ENCODE results near the gene PRRG1.
A peak's percentile ranks its signal among the peaks of the same experiment; 100 is the strongest.

PRRG1 gene

DNA sequence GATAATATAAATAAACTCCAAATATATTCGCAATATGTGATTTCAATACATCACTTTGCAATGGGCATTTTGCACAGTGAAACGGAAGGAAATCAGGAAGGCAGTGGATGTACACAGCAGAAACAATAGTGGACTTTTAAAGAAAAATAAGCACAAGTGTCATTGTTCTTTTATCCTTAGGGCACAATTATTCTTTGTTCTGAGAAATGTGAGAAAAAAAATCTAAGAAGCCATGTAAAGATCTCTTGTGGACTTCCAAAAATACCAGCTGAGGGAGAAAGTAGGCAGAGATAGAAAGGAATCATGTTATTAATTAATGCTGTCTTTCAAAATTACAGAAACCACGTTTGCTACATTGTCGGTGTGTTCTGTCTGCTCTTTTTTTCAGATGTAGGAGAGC lies 17.6 kb upstream of the PRRG1 start:
- no peak for TF ChIP-seq CTCF (IDR thresholded peaks at IDR 0.05; ENCODE audit: low read length, missing control alignments)
- H3K4me3 ChIP-seq (replicated peaks; ENCODE audit: low read depth, low read length) = no peak overlapping the region
- DNase-seq (ENCODE audit: low read depth) = no peak

GRCh38 chrX:37332055-37332454 lies 17.1 kb upstream of the PRRG1 start:
- DNase-seq (ENCODE audit: low read depth) = no peak
- TF ChIP-seq CTCF (IDR thresholded peaks at IDR 0.05; ENCODE audit: low read length, missing control alignments) = no peak
- no peak overlapping the region for H3K4me3 ChIP-seq (replicated peaks; ENCODE audit: low read depth, low read length)

GRCh38 chrX:37332987-37333658 lies 16.0 kb upstream of the PRRG1 start:
- H3K4me3 ChIP-seq (replicated peaks; ENCODE audit: low read depth, low read length) = no peak overlapping the region
- TF ChIP-seq CTCF (IDR thresholded peaks at IDR 0.05; ENCODE audit: low read length, missing control alignments) = no peak
- peak; percentile 27 for DNase-seq (ENCODE audit: low read depth)

DNA sequence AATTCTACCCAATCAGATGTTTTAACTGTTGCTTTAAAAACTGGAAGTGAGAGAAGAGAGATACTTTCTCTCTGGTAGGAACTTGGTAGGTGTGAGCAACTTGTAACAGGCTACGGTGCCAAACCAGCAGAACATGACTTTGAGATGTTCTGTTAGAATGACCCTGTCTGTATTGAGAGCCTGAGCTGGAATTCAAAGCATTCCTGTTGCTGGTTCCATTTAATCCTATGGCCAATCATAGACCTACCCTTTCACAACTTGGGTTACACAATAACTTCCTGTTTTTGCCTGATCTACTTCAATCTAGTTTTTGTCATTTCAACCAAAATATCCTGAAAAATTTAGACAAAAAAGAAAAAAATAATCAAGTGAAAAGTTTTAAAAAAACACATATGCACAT lies 1.7 kb upstream of the PRRG1 start:
- DNase-seq (ENCODE audit: low read depth) = peak; percentile 80
- H3K4me3 ChIP-seq (replicated peaks; ENCODE audit: low read depth, low read length) = no peak overlapping the region
- TF ChIP-seq CTCF (IDR thresholded peaks at IDR 0.05; ENCODE audit: low read length, missing control alignments) = no peak

DNA sequence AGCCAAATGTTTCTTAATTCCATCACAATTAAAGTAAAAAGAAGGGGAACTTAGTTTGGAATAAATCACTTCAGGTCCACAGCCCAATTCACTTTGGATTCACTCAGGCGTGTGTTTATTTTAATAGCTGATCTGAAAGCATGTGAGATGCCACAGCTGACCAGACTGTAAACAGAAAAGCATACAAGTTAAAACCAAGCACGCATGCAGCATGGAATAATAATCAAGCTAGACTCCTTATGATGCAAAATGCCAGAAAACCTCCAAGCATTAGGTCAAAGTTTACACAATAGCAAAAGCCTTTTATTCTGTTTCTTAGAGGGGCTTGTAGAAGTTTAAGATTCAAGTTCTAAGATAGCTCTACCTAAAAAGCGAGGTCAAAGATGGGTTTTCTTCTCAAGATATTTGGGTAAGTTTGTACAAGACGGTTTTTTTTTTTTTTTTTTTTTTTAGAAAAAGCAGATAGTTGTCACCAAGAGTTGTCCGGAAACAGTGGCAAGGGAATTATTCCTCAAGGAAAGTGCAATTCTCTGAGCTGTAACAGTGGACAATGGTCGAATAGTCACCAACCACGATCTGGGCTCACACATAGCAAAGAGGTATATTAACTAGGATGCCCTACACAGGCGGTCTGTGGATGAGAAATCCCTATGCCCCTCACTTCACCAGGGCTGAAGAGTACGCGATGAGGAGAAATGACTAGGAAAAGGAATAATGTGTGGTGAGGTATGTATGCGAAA lies 763 bp upstream of the PRRG1 start:
- no peak for TF ChIP-seq CTCF (IDR thresholded peaks at IDR 0.05; ENCODE audit: low read length, missing control alignments)
- peak overlapping the region; percentile 38 for H3K4me3 ChIP-seq (replicated peaks; ENCODE audit: low read depth, low read length)
- DNase-seq (ENCODE audit: low read depth) = peak; percentile 15

GRCh38 chrX:37348971-37349220 lies 268 bp upstream of the PRRG1 start:
- no peak for DNase-seq (ENCODE audit: low read depth)
- H3K4me3 ChIP-seq (replicated peaks; ENCODE audit: low read depth, low read length) = peak overlapping the region; percentile 38
- no peak for TF ChIP-seq CTCF (IDR thresholded peaks at IDR 0.05; ENCODE audit: low read length, missing control alignments)

DNA sequence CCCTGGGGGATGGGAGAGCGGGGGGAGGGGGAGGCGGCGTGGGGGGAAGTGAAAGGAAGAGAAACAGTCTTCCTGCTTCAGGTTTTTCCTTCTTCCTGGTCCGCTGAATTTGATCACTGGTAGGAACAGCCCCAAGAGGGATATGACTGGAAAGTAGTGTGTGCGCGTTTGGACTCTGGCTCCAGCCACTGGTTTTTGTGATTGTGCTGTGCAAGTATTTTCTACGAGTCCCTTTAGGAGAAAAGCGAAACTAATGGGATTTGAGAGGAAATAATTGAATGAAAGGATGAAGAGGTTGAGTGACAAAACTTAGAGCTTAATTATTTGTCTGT lies 836 bp downstream of the PRRG1 start:
- peak; percentile 30 for DNase-seq (ENCODE audit: low read depth)
- no peak for TF ChIP-seq CTCF (IDR thresholded peaks at IDR 0.05; ENCODE audit: low read length, missing control alignments)
- peak overlapping the region; percentile 81 for H3K4me3 ChIP-seq (replicated peaks; ENCODE audit: low read depth, low read length)

Measured in fibroblast of pulmonary artery (primary cell).